Measurements from ENCODE around the gene LARP4. TPM values are rescaled to one million over a fixed set of nuclear protein-coding genes. Genes with fewer than 3 reads are reported as not detected.

Gene LARP4
- total RNA-seq (ENCODE audit: low replicate concordance), result 33.8 and 47.5 TPM in 2 replicates

GRCh38 chr12:50400638-50401499, at the start of gene LARP4:
Gene LARP4, plus strand, starts transcription at chr12:50400885. Its CDS starts 126 bp downstream, at chr12:50401011.
- peak; percentile 93 for DNase-seq (ENCODE audit: low read depth)
- no peak for TF ChIP-seq CTCF (IDR thresholded peaks at IDR 0.05; ENCODE audit: insufficient read depth, low read length)
- H3K4me3 ChIP-seq (ENCODE audit: low read depth, low read length), result peak within 1 kb of the TSS; percentile 95

- H3K4me3 ChIP-seq (ENCODE audit: low read depth, low read length), result no peak overlapping the region
- peak; percentile 43 for DNase-seq (ENCODE audit: low read depth)
- TF ChIP-seq CTCF (IDR thresholded peaks at IDR 0.05; ENCODE audit: insufficient read depth, low read length), result no peak
These were observed 49.3 kb upstream of the LARP4 start for GRCh38 chr12:50351120-50352043.

DNA sequence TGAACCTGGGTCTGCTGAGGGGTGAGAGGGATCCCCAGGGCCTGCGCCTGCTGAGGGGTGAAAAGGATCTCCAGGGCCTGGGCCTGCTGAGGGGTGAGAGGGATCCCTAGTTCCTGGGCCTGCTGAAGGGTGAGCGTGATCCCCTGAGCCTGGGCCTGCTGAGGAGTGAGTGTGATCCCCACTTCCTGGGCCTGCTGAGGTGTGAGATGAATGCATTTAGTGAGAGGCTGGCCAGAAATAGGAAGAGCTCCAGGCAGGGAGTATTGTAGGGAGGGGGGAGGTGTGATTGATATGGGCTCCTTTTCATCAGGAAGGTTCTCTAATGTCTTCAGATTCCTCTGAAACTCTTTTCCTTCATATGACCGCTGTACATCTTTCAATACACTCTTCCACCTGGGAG, 47.3 kb upstream of the LARP4 start:
- no peak for DNase-seq (ENCODE audit: low read depth)
- TF ChIP-seq CTCF (IDR thresholded peaks at IDR 0.05; ENCODE audit: insufficient read depth, low read length), result no peak
- no peak overlapping the region for H3K4me3 ChIP-seq (ENCODE audit: low read depth, low read length)

DNA sequence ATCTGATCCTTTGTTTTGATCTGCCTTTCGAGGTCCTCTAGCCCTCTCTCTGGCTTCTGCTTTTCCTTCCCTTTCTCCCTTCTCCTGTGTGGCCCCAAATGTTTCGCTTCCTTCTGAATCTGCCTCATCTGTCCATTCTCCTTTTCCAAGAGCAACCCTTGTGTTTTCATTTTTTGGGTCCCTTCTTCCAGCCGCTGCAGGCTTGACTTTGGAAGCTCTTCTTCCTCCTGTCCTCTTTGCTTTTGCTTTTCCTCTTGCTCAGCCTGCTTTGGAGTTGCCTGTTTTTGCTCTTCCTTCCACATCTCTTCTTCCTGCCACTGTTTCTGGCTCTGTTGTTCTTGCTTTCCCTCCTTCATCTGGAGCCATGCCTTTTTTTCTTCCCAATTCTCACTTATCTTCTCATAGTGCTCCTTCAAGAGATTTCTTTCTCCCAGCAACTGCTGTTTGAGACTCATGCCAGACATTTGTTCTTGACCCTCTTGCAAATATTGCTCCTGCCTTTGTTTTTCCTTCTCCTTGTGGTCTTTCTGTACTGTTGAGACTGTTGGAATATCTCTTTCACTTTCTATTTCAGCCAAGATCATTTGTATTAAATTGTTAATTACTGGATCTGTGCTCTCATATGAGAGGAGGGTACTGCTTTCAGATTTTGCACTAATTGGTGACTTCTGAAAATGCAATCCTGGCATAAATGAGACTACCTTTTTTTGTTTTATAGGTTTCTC, 46.7 kb upstream of the LARP4 start:
- peak; percentile 40 for DNase-seq (ENCODE audit: low read depth)
- peak overlapping the region; percentile 14 for H3K4me3 ChIP-seq (ENCODE audit: low read depth, low read length)
- no peak for TF ChIP-seq CTCF (IDR thresholded peaks at IDR 0.05; ENCODE audit: insufficient read depth, low read length)

DNA sequence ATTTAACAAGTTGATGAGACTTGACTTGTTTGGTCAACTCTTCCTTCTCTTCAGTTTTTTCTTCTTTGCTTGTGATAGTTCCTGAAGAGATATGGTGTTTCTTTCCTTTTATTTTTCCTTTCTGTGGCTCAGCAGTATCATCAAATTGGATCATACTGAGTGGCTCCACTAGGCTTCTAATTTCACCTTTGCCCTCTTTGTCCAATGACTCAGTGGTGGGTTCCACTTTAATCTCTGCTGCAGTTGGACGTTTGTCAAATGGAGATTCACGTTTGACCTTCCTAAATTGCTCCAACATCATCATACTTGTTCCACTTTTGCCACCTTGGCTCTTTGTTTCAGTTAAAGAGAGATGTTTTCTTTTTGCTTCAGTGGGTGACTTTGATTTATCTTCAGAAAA, 45.8 kb upstream of the LARP4 start:
- TF ChIP-seq CTCF (IDR thresholded peaks at IDR 0.05; ENCODE audit: insufficient read depth, low read length), result no peak
- no peak for DNase-seq (ENCODE audit: low read depth)
- no peak overlapping the region for H3K4me3 ChIP-seq (ENCODE audit: low read depth, low read length)

DNA sequence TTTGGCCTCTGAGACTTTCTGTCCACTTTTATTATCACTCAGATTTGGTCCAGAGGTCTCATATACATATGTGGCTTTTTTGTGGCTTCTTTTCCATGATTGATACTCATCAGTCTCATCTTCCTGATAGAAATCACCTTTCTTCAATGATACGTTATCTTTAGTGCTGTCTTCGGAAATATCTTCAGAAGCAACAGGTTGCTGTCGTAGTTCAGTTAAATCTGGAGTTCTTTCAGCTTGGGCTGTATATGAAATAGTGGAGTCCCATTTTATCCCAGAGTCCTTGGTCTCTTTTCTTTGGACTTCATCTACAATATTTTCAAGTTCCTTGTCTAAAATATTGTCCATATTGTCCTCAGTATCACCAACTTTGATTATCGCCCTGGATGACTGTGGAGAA, 45.3 kb upstream of the LARP4 start:
- DNase-seq (ENCODE audit: low read depth), result no peak
- no peak for TF ChIP-seq CTCF (IDR thresholded peaks at IDR 0.05; ENCODE audit: insufficient read depth, low read length)
- no peak overlapping the region for H3K4me3 ChIP-seq (ENCODE audit: low read depth, low read length)

All from fibroblast of the aortic adventitia (primary cell).